ENCODE results near the gene ECEL1.

DNA sequence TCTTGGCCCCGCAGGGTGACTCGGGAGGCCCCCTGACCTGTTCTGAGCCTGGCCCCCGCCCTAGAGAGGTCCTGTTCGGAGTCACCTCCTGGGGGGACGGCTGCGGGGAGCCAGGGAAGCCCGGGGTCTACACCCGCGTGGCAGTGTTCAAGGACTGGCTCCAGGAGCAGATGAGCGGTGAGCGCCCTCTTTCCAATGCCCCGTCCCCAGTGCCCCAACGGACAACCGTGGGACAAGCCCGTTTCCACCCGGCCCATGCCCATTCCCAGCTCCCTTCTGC is 35.7 kb upstream of the ECEL1 start:
- TF ChIP-seq POLR2A (IDR thresholded peaks at IDR 0.05): no peak
- TF ChIP-seq, protein P1, sequence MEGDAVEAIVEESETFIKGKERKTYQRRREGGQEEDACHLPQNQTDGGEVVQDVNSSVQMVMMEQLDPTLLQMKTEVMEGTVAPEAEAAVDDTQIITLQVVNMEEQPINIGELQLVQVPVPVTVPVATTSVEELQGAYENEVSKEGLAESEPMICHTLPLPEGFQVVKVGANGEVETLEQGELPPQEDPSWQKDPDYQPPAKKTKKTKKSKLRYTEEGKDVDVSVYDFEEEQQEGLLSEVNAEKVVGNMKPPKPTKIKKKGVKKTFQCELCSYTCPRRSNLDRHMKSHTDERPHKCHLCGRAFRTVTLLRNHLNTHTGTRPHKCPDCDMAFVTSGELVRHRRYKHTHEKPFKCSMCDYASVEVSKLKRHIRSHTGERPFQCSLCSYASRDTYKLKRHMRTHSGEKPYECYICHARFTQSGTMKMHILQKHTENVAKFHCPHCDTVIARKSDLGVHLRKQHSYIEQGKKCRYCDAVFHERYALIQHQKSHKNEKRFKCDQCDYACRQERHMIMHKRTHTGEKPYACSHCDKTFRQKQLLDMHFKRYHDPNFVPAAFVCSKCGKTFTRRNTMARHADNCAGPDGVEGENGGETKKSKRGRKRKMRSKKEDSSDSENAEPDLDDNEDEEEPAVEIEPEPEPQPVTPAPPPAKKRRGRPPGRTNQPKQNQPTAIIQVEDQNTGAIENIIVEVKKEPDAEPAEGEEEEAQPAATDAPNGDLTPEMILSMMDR (IDR thresholded peaks at IDR 0.05): no peak

All from right lobe of liver (tissue), 4 donors.